Keratinocyte (primary cell): ENCODE data around the gene CPEB4. TPM values are rescaled to one million over a fixed set of nuclear protein-coding genes. Genes with fewer than 3 reads are reported as not detected.

Experiments used
- DNase-seq: peaks from one replicate; pipeline ENCODE4 v3.0.0-alpha.2; 2011; ENCODE audit warnings: low read depth, missing footprints, low spot score
- FAIRE-seq: peaks from 2 replicates; lab custom pipeline; 2011; peaks lifted over from hg19 to GRCh38; lab: Jason Lieb, UNC
- H2AFZ ChIP-seq: 2 replicates; pipeline ENCODE4 v1.6.0; 2012; ENCODE audit warnings: low read length, control low read depth, inconsistent platforms; ENCODE audit not compliant: control insufficient read depth
- H3K27ac ChIP-seq: 2 replicates; pipeline ENCODE4 v1.5.1; 2011; ENCODE audit warnings: low read length; ENCODE audit not compliant: control insufficient read depth, insufficient read depth
- H3K27me3 ChIP-seq: 3 replicates; pipeline ENCODE4 v1.6.0; 2011; ENCODE audit warnings: low read length; ENCODE audit not compliant: control insufficient read depth, insufficient read depth; ENCODE audit errors: extremely low read depth
- H3K36me3 ChIP-seq, 2 experiments: 2 replicates in 1 of 2; 3 replicates in 1 of 2; pipeline ENCODE4 v1.5.1; 2011; ENCODE audit warnings: low read length in 2 of 2, mild to moderate bottlenecking in 1 of 2; ENCODE audit not compliant: control insufficient read depth in 2 of 2, insufficient read depth in 2 of 2; ENCODE audit errors: extremely low read depth in 1 of 2
- H3K4me1 ChIP-seq: 3 replicates; pipeline ENCODE4 v1.5.1; 2011; ENCODE audit warnings: low read length; ENCODE audit not compliant: control insufficient read depth, insufficient read depth; ENCODE audit errors: extremely low read depth
- H3K4me2 ChIP-seq: 3 replicates; pipeline ENCODE4 v1.6.0; 2011; ENCODE audit warnings: low read depth, low read length; ENCODE audit not compliant: control insufficient read depth, insufficient read depth; ENCODE audit errors: extremely low read depth
- H3K4me3 ChIP-seq, 3 experiments: fragments of 200-600 bp in 1 of 3; sonication (generic) in 1 of 3; 2 replicates in 2 of 3; 3 replicates in 1 of 3; pipeline ENCODE4 v1.5.1; 2011 to 2016; ENCODE audit warnings: low read length in 3 of 3, mild to moderate bottlenecking in 3 of 3, control low read depth in 2 of 3, inconsistent platforms in 1 of 3, low read depth in 1 of 3, mixed read lengths in 1 of 3, mixed run types in 1 of 3, moderate library complexity in 1 of 3; ENCODE audit not compliant: control insufficient read depth in 2 of 3, insufficient read depth in 2 of 3; ENCODE audit errors: extremely low read depth in 1 of 3
- H3K79me2 ChIP-seq: 2 replicates; pipeline ENCODE4 v1.6.0; 2012; ENCODE audit warnings: low read length; ENCODE audit not compliant: control insufficient read depth, insufficient read depth
- H3K9ac ChIP-seq: 3 replicates; pipeline ENCODE4 v1.6.0; 2011; ENCODE audit warnings: low read length; ENCODE audit not compliant: control insufficient read depth, insufficient read depth; ENCODE audit errors: extremely low read depth
- H3K9me1 ChIP-seq: 3 replicates; pipeline ENCODE4 v1.6.0; 2011; ENCODE audit warnings: low read length; ENCODE audit not compliant: control insufficient read depth, insufficient read depth; ENCODE audit errors: extremely low read depth
- H3K9me3 ChIP-seq: 2 replicates; pipeline ENCODE4 v1.5.1; 2012; ENCODE audit warnings: low read depth, low read length; ENCODE audit not compliant: control insufficient read depth
- H4K20me1 ChIP-seq: 3 replicates; pipeline ENCODE4 v1.6.0; 2011; ENCODE audit warnings: low read length; ENCODE audit not compliant: control insufficient read depth, insufficient read depth; ENCODE audit errors: extremely low read depth
- CTCF ChIP-seq, 3 experiments: IDR thresholded peaks in 1 of 3; conservative IDR thresholded peaks in 1 of 3; optimal IDR thresholded peaks in 1 of 3; 2 replicates in 2 of 3; 3 replicates in 1 of 3; pipeline versions ENCODE3 to v1.5.1; 2011; ENCODE audit warnings: low read length in 3 of 3, mild to moderate bottlenecking in 3 of 3, moderate library complexity in 2 of 3, control low read depth in 1 of 3, inconsistent platforms in 1 of 3; ENCODE audit not compliant: insufficient read depth in 2 of 3; ENCODE audit errors: extremely low read depth in 1 of 3
- EZH2 ChIP-seq: IDR thresholded peaks from one replicate; pipeline ENCODE4 v1.6.1; 2012; ENCODE audit warnings: inconsistent platforms, mild to moderate bottlenecking, low read length, moderate library complexity
- dilution Hi-C: fragments of 300-500 bp; cut with MboI; formaldehyde crosslinking; loops from one replicate; pipeline ENCODE4 v1.7.0; 2020; ENCODE audit warnings: low sequenced_read_pairs; ENCODE audit not compliant: extremely low pct_ligation_motif_present
- polyA plus RNA-seq, 5 experiments: library from polyadenylated mRNA; depleted of rRNA in 3 of 5; stranded (reverse) in 3 of 5; stranded (forward) in 1 of 5; unstranded in 1 of 5; fragments of >200 nt; gene quantifications; 1 replicate in 1 of 5; 2 replicates in 3 of 5; 3 replicates in 1 of 5; pipeline versions ENCODE4 v1.2.1 to v1.2.3, GENCODE V29; 2011 to 2012; ENCODE audit warnings: missing spikeins in 2 of 5, low read depth in 1 of 5, low replicate concordance in 1 of 5

CPEB4 gene
- polyA plus RNA-seq, 1 donor (not counting 4 experiments of a cell fraction or from before 2014, with no cell fraction given), result 13.8 TPM

GRCh38 chr5:173880306-173880985 is 7.7 kb upstream of the CPEB4 start:
- H3K27ac ChIP-seq, result no peak overlapping the region

GRCh38 chr5:173881811-173882575 is 6.2 kb upstream of the CPEB4 start:
- H3K4me3 ChIP-seq, result no peak overlapping the region
- no peak overlapping the region for H3K4me2 ChIP-seq
- TF ChIP-seq EZH2 (no peak), CTCF (optimal IDR thresholded peaks at IDR 0.05 in 1 of 3, IDR thresholded peaks at IDR 0.05 in 1 of 3, conservative IDR thresholded peaks at IDR 0.05 in 1 of 3; ENCODE audit: extremely low read depth in 1 of 3, insufficient read depth in 2 of 3, low read length in 3 of 3) (no peak)
- H4K20me1 ChIP-seq, result no peaks in the 10 kb centered on the region
- no peak overlapping the region for H3K9ac ChIP-seq
- H3K9me3 ChIP-seq, result peaks cover 2% of the 10 kb centered on the region
- dilution Hi-C loops, result no loop called here
- no peaks in the 10 kb centered on the region for H3K79me2 ChIP-seq
- H3K9me1 ChIP-seq, result no peaks in the 10 kb centered on the region
- FAIRE-seq (peak; percentile 26), DNase-seq (no peak)
- no peaks in the 10 kb centered on the region for H3K36me3 ChIP-seq
- H2AFZ ChIP-seq, result no peak overlapping the region
- H3K27ac ChIP-seq, result no peak overlapping the region
- H3K27me3 ChIP-seq, result no peaks in the 10 kb centered on the region
- H3K4me1 ChIP-seq, result peaks cover 26% of the 10 kb centered on the region

More at GRCh38 chr5:173880306-173880985, 7.7 kb upstream of the CPEB4 start:
- no peak overlapping the region for H2AFZ ChIP-seq
- no peak overlapping the region for H3K9ac ChIP-seq
- H3K36me3 ChIP-seq, result no peaks in the 10 kb centered on the region
- H3K4me2 ChIP-seq, result no peak overlapping the region
- dilution Hi-C loops, result no loop called here
- FAIRE-seq (no peak), DNase-seq (no peak)
- H3K9me1 ChIP-seq, result no peaks in the 10 kb centered on the region
- no peaks in the 10 kb centered on the region for H3K79me2 ChIP-seq
- TF ChIP-seq EZH2 (no peak), CTCF (optimal IDR thresholded peaks at IDR 0.05 in 1 of 3, IDR thresholded peaks at IDR 0.05 in 1 of 3, conservative IDR thresholded peaks at IDR 0.05 in 1 of 3; ENCODE audit: extremely low read depth in 1 of 3, insufficient read depth in 2 of 3, low read length in 3 of 3) (no peak)
- H3K9me3 ChIP-seq, result peaks cover 2% of the 10 kb centered on the region
- no peak overlapping the region for H3K4me3 ChIP-seq
- H3K27me3 ChIP-seq, result no peaks in the 10 kb centered on the region
- H3K4me1 ChIP-seq, result peaks cover 24% of the 10 kb centered on the region
- H4K20me1 ChIP-seq, result no peaks in the 10 kb centered on the region
